Muscle of arm (tissue), 14 donors: ENCODE data around the gene STAC2. TPM values are rescaled to one million over a fixed set of nuclear protein-coding genes. Genes with fewer than 3 reads are reported as not detected.
"Not testable (repeated sequence)": the region's sequence is repeated elsewhere in the genome, so short reads cannot be mapped to it uniquely, and the experiment has no call there.

Source experiments
- DNase-seq: peaks from one replicate; pipeline ENCODE4 v3.0.0-alpha.2; 2013
- long read RNA-seq, 11 donors: transcript quantifications; one replicate each; lab custom pipeline, GENCODE V29; 2026
- polyA plus RNA-seq, 12 donors: library from polyadenylated mRNA; unstranded; fragments of 120-200 nt; gene quantifications; one replicate each; pipeline ENCODE4 v1.2.1, GENCODE V29; 2013; ENCODE audit not compliant: insufficient read length in 12 of 12

STAC2 gene, protein sequence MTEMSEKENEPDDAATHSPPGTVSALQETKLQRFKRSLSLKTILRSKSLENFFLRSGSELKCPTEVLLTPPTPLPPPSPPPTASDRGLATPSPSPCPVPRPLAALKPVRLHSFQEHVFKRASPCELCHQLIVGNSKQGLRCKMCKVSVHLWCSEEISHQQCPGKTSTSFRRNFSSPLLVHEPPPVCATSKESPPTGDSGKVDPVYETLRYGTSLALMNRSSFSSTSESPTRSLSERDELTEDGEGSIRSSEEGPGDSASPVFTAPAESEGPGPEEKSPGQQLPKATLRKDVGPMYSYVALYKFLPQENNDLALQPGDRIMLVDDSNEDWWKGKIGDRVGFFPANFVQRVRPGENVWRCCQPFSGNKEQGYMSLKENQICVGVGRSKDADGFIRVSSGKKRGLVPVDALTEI
- polyA plus RNA-seq = under 1 TPM in 10 of 12 donors, not detected in 2; 0.14 to 0.59 (median 0.23) TPM
- long read RNA-seq, donor 1, partial matches to known transcripts = 0 of 1 reads
- long read RNA-seq, donor 1, other reads (novel, unspliced or antisense) = 0 of 1 reads
- long read RNA-seq, donor 2 = 0 reads
- long read RNA-seq, donor 3 = 0 reads
- long read RNA-seq, donor 4 = 0 reads
- long read RNA-seq, donor 5 = 0 reads
- long read RNA-seq, donor 6 = 0 reads
- long read RNA-seq, donor 7 = 0 reads
- long read RNA-seq, donor 8 = 0 reads
- long read RNA-seq, donor 9 = 0 reads
- long read RNA-seq, donor 10 = 0 reads
- long read RNA-seq, donor 11 = 0 reads

DNA sequence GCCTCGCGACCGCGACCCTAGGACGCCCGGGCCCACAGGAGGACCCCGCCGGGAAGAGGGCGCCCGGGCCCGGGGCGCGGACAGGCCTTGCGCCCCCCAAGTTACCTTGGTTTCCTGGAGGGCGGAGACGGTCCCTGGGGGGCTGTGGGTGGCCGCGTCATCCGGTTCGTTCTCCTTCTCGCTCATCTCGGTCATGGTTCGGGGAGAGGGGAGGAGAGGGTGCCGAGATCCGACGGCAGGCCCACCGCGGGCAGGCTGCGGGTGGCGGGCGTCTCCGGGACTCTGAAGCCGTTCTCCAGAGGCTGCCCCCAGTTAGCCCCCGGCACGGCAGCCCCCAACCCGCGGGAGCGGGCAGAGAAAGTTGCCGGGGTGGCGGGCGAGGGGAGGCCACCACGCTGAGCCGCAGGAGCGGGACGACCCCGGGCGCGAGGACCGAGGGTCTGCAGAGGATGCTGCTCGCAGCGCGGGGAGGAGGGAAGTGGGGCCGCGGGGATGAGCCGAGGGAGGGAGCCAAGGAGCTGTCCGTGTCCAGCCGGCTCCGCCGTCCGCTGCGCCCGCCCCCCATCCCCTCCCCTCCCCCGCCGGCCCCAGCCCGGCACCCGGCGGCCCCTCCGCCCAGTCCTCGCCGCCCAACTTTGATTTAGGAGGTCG is at the start of gene STAC2:
Gene STAC2 (minus strand): TSS at position 638 of the 651 bp plus-strand sequence. CDS start 443 bp downstream, at position 195.
- no peak for DNase-seq

DNA sequence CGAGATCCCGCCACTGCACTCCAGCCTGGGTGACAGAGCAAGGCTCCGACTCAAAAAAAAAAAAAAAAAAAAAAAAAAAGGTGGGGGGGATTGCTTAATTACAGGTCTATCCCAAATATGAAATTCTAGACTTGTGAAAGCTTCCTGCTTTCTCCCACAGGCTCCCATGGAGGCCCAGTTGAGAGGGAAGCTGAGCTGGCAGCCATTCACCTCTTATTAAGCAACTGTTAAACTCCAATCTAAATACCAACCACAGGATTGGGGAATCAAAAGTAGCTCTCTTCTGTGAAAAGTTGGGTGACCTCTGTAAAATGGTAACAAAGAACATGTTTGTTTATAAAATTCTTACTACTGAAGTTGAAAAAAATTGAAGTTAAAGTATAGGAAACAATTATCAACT is 45.8 kb upstream of the STAC2 start:
- no peak for DNase-seq

- DNase-seq = no peak
Observed at GRCh38 chr17:39270923-39271322, 45.2 kb upstream of the STAC2 start.

DNA sequence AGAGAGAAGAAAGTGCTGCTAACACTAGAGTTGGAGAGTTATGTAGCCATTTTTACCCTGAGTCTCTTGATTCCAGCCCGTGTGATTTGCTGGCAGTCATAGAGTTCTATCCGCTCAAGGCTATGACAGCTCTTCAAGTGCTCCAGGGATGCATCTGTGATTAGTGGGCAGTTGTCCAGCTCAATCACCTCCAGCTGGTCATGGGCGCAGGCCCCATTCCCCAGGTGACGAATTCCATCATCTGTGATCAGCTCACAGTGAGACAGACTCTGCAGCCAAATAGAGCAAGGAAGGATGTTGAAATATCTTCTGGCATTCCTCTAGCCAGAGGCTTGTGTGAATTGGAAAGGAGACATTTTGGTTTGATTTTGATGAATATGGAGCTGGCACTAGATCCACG is 38.4 kb upstream of the STAC2 start:
- peak; percentile 76 for DNase-seq

DNA sequence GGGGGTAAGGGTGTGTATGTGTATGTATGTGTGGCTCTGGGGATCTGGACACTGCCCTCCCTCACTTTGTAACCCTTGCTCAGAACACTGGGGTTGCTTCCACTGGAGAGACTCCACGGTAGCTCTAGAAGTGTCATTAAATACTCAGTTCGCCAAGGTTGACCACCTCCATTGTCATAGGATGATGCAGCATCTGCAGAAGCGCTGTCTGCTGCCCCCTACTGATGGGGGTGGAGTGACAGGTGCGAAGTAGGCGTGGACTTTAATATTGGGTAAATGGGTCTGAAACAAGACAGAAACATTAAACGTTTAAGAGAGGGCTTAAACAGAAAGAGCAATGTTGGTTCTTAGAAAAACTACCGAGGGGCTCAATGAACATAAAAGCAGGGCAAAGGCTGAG is 35.5 kb upstream of the STAC2 start:
- no peak for DNase-seq

DNA sequence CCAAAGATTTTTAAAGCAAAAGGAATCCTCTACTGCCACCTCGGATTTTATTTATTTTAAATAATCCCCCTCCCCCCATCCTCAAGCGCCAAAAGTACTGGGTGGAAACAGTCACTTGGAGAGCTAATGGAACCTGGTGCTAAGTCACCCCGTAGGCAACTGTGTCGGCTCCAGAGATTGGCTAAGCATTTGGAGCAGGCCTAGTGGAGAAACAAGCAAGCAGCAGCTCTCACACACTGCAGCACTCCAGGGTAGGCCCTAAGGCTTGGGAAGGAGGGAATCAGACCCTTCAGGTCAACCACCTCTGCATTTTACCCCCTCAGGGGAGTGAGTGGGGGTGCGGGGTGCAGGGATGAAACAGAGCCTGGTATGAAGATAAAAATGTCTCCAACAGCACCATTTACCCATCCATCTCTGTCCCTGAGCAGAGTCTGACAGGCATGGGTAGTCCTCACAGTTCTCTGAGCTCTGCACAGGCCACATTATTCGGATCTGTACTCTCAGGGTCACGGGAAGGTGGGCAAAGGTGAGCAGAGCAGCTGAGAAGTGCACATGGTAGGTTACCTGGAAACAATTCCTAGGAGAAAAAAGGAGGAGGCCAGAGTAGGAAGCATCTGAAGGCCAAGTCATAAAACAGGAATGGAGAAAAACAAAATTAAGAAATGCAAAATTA is 27.2 kb upstream of the STAC2 start:
- DNase-seq = no peak

DNA sequence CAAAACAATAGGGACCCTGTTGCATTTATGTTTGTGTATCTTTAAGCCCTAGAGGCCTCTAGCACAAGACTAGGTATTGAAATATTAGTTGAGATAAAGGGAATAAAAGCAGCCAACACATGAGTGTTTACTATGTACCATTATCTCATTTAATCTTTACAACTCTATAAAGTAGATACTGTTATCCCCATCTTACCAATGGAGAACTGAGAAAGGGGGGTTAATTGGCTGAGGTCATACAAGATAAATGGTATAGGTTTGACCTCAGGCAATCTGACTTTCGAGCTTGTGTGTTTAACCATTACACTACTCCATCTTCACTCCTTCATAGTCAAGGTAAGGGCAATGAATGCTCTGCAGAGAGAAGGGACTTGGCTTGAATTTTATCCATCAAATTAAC is 26.3 kb upstream of the STAC2 start:
- DNase-seq = no peak

GRCh38 chr17:39250076-39250475 is 24.3 kb upstream of the STAC2 start:
- not testable (repeated sequence) for DNase-seq

- no peak for DNase-seq
Observed at GRCh38 chr17:39246274-39246673, 20.5 kb upstream of the STAC2 start.

GRCh38 chr17:39244600-39245570 is 19.1 kb upstream of the STAC2 start:
- peak; percentile 86 for DNase-seq

GRCh38 chr17:39244016-39244599 is 18.4 kb upstream of the STAC2 start:
- no peak for DNase-seq

DNA sequence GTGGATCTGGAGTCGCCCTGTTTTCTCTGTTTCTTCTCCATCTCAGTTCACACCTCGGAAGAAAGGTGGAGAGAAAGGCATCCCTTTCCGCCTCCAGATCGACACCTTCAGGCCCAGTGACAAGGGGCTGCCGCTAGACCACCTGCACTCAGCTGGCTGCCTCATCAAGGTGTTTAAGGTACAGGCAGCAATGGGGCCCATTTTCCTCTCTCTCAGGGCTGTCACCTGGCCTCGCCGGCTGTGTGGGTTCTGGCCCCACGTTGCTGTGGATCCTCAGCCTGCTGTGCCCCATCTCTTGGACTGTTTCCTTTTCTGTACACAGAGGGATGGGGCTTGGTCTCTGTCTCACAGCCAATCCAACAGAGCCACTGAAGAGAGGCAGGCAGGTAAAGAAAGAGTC is 17.4 kb upstream of the STAC2 start:
- DNase-seq = no peak

- DNase-seq = no peak
Observed at GRCh38 chr17:39240631-39241030, 14.9 kb upstream of the STAC2 start.

- no peak for DNase-seq
Observed at GRCh38 chr17:39239640-39240314, 14.0 kb upstream of the STAC2 start.

GRCh38 chr17:39238311-39238972 is 12.7 kb upstream of the STAC2 start:
- DNase-seq = no peak

DNA sequence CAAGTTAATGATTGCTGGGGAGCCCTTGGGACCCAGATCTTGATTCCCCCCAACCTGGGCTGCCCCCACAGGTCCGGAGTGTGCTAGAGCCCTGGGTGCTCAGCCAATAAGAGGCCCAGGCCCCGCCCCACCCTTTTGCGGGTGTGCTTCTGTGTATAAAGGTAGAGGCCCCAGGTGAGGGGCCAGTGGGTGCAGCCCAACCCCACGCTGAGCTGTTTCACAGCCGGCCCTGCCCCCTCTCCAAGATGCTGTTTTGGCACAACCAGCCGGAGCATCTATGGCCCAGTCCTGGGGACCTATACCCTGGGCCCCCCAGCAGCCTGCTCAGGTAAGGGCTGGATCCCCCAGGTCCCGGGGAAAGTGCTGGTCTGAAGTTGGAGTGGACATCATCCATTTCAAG is 11.8 kb upstream of the STAC2 start:
- no peak for DNase-seq

DNA sequence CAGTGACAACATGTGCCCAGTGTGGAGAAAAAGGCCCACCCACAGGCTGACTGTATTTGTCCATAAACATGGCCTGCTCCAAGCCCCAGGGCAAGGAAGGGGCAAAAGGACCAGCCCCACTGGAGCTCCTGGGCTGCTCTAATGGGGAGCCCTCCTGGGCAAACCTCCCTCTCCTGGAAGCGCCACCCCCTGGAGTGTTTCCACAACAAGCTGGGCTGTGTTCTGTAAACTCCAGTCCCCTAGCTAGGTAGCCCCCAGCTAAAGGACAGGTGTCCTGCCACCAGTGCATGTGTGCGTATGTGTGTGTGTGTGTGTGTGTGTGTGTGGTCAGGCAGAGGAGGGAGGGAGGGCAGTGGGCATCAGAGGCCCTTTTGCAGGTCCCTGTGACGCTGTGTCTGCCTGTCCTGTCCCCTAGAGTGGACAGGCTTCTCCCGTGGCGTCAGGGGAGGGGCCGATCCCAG is 11.3 kb upstream of the STAC2 start:
- no peak for DNase-seq

DNA sequence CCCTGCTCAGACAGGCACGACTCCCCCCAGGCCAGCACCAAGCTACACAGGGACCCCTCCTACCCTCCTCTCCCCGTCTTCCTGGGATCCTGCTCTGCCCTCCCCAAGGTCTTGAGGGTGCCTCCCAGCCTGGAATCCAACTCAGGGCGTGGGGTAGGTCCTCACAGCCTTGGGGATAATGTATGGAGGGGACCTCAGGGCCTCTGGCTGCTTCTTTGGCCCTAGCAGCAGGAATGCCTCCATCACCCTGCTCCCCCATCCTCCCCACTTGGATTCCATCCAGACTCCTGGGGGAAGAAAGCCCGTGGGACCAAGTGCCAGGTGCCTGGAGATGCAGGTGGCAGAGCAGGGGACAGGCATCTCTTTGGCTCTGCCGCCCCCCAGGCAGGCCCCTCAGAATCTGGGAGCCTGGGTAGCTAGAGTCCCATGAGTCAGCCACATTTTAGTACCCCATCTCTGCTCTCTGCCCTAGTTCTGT is 10.7 kb upstream of the STAC2 start:
- DNase-seq = no peak
